Activated naive CD4-positive, alpha-beta T cell treated with anti-CD3 and anti-CD28 coated beads, Interleukin-2, amount 50 U/mL, for 72 hours (primary cell): ENCODE data around the gene NBEA. TPM values are rescaled to one million over a fixed set of nuclear protein-coding genes. Genes with fewer than 3 reads are reported as not detected.
"Not testable (repeated sequence)": the region's sequence is repeated elsewhere in the genome, so short reads cannot be mapped to it uniquely, and the experiment has no call there.

Source experiments
- ATAC-seq, 2 donors: fragments of 150-1000 bp; cut with Tn5 transposase; 2 replicates each; pipeline ENCODE4 v1.10.0; 2021; ENCODE audit warnings: mild to moderate bottlenecking in 2 of 2, moderate library complexity in 2 of 2
- DNase-seq, 2 donors: peaks; one replicate each; pipeline ENCODE4 v3.0.0; 2021 to 2022; ENCODE audit warnings: low spot score in 2 of 2
- H3K27ac Mint-ChIP-seq, 2 donors: one replicate each; pipeline ENCODE4 v1.8.0; 2022; ENCODE audit warnings: mild to moderate bottlenecking in 2 of 2, mixed read lengths in 2 of 2
- H3K36me3 Mint-ChIP-seq, 2 donors: one replicate each; pipeline ENCODE4 v1.8.0; 2022; ENCODE audit warnings: mixed read lengths in 2 of 2
- H3K9me3 Mint-ChIP-seq, 2 donors: one replicate each; pipeline ENCODE4 v1.8.0; 2022; ENCODE audit warnings: mixed read lengths in 2 of 2
- total RNA-seq, 2 donors: library from RNA; stranded (reverse); gene quantifications; one replicate each; pipeline ENCODE4 v1.2.3, GENCODE V29; 2022

NBEA gene
- total RNA-seq, 2 donors from 2014 or later: 0.37 to 0.84 TPM

GRCh38 chr13:35677863-35678262 lies 735.8 kb downstream of the NBEA start:
- H3K27ac Mint-ChIP-seq, H3K36me3 Mint-ChIP-seq, H3K9me3 Mint-ChIP-seq, DNase-seq, ATAC-seq: not testable (repeated sequence)

- ATAC-seq (no peak), DNase-seq (no peak)
- Mint-ChIP-seq H3K9me3 (no peaks in the 10 kb centered on the region), H3K27ac (no peak overlapping the region), H3K36me3 (no peaks in the 10 kb centered on the region)
These were observed 739.6 kb downstream of the NBEA start for GRCh38 chr13:35681685-35682084.

GRCh38 chr13:35684432-35684831 lies 742.4 kb downstream of the NBEA start:
- ATAC-seq (no peak), DNase-seq (no peak)
- Mint-ChIP-seq H3K9me3 (no peaks in the 10 kb centered on the region), H3K36me3 (no peaks in the 10 kb centered on the region), H3K27ac (no peak overlapping the region)

GRCh38 chr13:35687336-35687735 lies 745.3 kb downstream of the NBEA start:
- DNase-seq: no peak
- no peaks in the 10 kb centered on the region for H3K36me3 Mint-ChIP-seq
- H3K27ac Mint-ChIP-seq: no peak overlapping the region
- H3K9me3 Mint-ChIP-seq: no peaks in the 10 kb centered on the region
- ATAC-seq: no peak

DNA sequence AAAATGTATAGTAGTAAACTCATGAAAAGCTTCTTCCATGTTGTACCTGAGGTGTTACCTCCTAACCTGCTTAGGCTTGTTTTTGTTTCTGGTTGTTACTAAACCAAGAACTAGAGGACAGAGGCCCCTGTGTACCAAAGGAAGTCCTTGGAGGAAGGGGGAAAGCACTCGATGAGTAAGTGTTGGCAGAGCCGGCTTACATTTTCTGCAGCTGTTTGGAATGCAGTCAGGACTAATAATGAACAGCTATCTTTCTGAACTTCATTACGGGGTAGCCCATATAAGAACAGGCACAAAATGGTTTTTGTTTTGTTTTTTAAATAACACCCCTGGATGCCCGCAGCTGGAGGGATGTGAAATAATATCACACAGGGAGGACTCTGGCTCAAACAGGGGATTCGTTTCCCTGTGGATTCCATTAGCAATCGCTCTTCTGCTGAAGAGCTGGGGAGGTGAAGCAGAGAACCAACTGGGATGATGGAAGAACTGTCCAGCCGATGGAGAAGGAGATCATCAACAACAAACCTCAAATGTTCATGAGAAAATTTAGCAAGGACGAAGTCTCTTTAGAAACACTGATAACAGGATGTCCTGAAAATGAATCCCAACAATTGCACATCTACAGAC lies 748.6 kb downstream of the NBEA start:
- Mint-ChIP-seq H3K9me3 (no peaks in the 10 kb centered on the region), H3K27ac (no peak overlapping the region), H3K36me3 (no peaks in the 10 kb centered on the region)
- no peak for ATAC-seq
- DNase-seq: no peak

DNA sequence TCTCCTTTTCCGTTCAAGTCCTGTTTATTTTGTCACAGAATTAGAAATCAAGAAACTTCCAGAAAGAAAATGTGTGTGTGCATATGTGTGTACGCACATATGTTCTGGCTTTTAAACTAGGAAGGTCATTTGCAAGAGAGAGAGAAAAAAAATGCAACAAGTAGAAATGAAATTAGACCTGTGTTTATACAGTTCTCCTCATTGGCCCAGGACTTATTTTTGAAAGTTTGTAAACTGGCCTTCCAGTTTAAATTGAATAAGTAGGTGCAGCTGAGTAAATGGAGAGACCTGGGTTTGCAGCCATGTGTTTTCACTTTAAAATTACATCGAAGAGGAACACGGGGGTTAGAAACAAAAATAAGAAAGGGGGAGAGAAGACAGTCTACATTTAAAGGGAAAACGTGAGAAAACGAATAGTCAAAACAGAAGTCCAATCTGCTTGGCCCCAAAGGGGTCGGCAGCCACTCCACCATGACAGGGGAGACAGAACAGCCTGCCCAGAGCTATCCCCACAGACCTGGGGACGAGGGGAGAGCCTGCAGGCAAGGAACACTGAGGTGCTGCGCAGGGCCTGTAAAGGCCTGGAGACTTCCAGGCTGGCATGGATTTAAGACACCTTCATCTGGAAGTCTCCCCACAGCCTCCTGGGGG lies 751.2 kb downstream of the NBEA start:
- DNase-seq (no peak), ATAC-seq (no peak)
- Mint-ChIP-seq H3K9me3 (no peaks in the 10 kb centered on the region), H3K27ac (no peak overlapping the region), H3K36me3 (no peaks in the 10 kb centered on the region)

DNA sequence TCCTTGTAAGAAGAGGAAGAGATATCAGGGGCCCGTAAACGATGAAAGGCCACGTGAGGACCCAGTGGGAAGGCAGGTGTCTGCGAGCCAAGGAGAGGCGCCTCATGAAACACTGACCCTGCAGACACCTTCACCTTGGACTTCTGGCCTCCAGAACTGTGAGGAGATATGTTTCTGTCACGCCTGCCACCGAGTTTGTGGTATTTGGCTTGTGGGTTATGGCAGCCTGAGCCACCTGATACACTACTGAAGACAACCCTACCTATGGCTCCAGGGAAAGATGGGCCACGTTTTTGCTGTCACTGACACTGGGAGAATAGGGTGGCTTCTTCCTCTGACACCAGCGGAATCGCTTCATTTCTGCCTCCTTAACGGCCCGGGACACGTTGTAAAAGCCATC lies 752.0 kb downstream of the NBEA start:
- Mint-ChIP-seq H3K36me3 (no peaks in the 10 kb centered on the region), H3K27ac (no peak overlapping the region), H3K9me3 (no peaks in the 10 kb centered on the region)
- DNase-seq (no peak), ATAC-seq (no peak)

DNA sequence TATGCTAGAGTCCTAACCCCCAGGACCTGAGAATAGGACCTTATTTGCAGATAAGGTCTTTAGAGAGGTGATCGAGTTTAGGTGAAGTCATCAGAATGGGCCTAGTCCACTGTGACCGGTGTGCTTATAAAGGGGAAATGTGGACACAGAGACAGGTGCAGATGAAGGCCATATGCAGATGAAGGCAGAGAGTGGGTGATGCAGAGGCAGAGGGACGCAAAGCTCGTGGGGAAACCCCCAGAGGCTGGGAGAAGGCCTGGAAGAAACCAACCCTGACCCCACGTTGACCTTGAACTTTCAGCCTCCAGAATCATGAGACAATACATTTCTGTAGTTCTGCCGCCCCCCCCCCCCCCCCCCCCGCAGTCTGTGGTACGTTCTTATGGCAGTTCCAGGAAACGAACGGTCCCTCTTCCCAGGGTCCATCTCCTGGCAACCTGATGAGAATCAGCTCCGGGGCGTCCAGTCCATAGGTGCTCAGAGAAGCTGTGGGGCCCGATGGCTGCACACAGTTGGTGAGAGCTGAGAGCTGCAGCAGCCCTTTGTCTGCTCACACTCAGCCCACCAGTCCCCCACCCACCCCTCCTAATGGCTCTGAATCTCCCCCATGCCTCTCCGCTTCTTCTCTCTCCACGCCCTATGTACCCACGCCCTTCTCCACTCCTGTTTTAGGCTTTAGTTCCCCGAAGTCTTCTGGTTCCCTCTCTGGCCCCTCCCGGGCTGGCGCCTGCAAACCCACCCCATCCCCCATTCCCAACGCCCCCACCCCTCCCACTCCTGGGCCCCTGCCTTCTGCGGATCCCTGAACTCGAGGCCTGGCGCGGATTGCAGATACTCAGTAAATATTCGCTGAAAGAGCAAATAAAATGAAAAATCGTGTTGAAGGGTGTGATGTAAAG lies 752.7 kb downstream of the NBEA start:
- Mint-ChIP-seq H3K36me3 (no peaks in the 10 kb centered on the region), H3K9me3 (no peaks in the 10 kb centered on the region), H3K27ac (no peak overlapping the region)
- DNase-seq (no peak), ATAC-seq (no peak)

GRCh38 chr13:35695448-35695770 lies 753.3 kb downstream of the NBEA start:
- Mint-ChIP-seq H3K9me3 (no peaks in the 10 kb centered on the region), H3K36me3 (no peaks in the 10 kb centered on the region), H3K27ac (no peak overlapping the region)
- DNase-seq: no peak
- ATAC-seq: no peak

DNA sequence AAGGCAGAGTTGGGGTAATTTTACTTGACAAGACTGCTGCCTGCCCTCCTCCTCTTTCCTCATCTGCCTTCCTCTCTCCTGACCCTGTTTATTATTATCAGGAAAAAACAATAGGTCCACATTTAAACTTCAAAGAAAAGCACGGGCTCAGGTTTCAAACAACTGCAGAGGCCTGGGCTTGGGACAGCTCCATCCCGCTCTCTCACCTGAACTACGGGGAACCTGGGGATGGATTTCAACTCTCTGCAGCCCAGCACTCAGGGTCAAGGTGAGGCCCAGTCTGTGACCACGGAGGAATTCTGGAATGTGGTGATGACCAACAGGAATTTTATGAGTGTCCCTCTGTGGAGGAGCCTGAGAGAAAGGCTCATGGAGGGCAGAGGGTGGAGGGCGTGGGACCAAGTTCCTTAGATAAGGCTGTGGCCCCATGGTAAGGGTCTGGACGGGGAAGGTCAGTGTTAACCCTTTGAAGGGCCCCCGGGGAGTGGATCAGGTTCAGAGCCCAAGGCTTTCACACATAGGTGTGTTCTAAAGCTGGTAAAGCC lies 755.2 kb downstream of the NBEA start:
- H3K36me3 Mint-ChIP-seq: peaks cover 0 to 6% of the 10 kb centered on the region in 2 donors
- ATAC-seq (no peak), DNase-seq (no peak)
- H3K9me3 Mint-ChIP-seq: peaks cover 0 to 5% of the 10 kb centered on the region in 2 donors
- H3K27ac Mint-ChIP-seq: no peak overlapping the region

DNA sequence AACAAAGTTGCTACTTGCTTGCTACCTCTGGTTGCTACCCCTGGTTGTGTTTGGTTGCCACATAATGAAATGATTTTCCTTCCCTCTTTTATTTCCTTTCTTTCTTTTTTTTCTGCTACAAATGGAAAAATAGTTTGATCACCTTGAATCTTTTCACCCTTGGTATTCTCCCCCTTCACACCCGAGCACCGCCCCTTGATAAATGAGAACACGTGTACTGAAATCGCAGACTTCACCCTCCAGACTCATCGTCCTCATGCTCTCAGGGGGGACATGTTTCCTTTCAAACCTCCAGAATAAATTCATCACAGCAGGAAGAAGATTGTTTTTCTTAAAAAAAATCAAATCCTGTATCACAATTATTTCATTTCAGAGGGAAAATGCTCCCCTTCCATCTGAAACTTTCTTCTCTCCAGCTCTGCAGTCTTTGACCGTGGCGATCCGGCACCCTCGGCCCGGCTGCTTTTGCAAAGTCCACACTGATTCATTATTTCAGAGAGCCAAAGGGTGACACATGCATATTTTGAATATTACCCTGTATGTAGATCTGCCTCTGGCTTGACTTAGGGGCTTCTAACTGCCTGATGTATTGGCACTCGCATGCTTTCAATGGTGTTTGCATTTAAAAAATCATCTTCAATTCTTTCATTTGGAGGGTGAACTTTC lies 757.0 kb downstream of the NBEA start:
- ATAC-seq: no peak
- H3K9me3 Mint-ChIP-seq: peaks cover 0 to 5% of the 10 kb centered on the region in 2 donors

GRCh38 chr13:35699825-35700510 lies 757.9 kb downstream of the NBEA start:
- H3K9me3 Mint-ChIP-seq: peaks cover 5 to 6% of the 10 kb centered on the region in 2 donors
- ATAC-seq (no peak), DNase-seq (no peak)
- H3K36me3 Mint-ChIP-seq: peaks cover 0 to 8% of the 10 kb centered on the region in 2 donors
- H3K27ac Mint-ChIP-seq: no peak overlapping the region

More for the DNA sequence above, 757.0 kb downstream of the NBEA start:
- no peak for DNase-seq
- Mint-ChIP-seq H3K27ac (no peak overlapping the region), H3K36me3 (peaks cover 0 to 8% of the 10 kb centered on the region in 2 donors)

- Mint-ChIP-seq H3K27ac (no peak overlapping the region), H3K9me3 (peaks cover 5 to 8% of the 10 kb centered on the region in 2 donors), H3K36me3 (peaks cover 0 to 8% of the 10 kb centered on the region in 2 donors)
- DNase-seq: no peak
- ATAC-seq: no peak
These were observed 758.6 kb downstream of the NBEA start for GRCh38 chr13:35700671-35701070.

- DNase-seq: no peak
- ATAC-seq: no peak
- Mint-ChIP-seq H3K36me3 (peaks cover 0 to 8% of the 10 kb centered on the region in 2 donors), H3K9me3 (peaks cover 5 to 8% of the 10 kb centered on the region in 2 donors), H3K27ac (no peak overlapping the region)
These were observed 760.2 kb downstream of the NBEA start for GRCh38 chr13:35702316-35702715.

- peaks cover 5 to 8% of the 10 kb centered on the region in 2 donors for H3K9me3 Mint-ChIP-seq
- ATAC-seq: no peak
- H3K27ac Mint-ChIP-seq: no peak overlapping the region
- peaks cover 0 to 8% of the 10 kb centered on the region in 2 donors for H3K36me3 Mint-ChIP-seq
- DNase-seq: no peak
These were observed 761.0 kb downstream of the NBEA start for GRCh38 chr13:35703061-35703460.

- DNase-seq (no peak), ATAC-seq (no peak)
- H3K36me3 Mint-ChIP-seq: peaks cover 0 to 8% of the 10 kb centered on the region in 2 donors
- H3K27ac Mint-ChIP-seq: no peak overlapping the region
- H3K9me3 Mint-ChIP-seq: peaks cover 5 to 8% of the 10 kb centered on the region in 2 donors
These were observed 762.3 kb downstream of the NBEA start for GRCh38 chr13:35704331-35704730.
